ENCODE results near the gene RACK1. TPM values are rescaled to one million over a fixed set of nuclear protein-coding genes. Genes with fewer than 3 reads are reported as not detected.
"Not testable (repeated sequence)": the region's sequence is repeated elsewhere in the genome, so short reads cannot be mapped to it uniquely, and the experiment has no call there.

RACK1 gene
- total and polyA plus RNA-seq, 2 of the 8 experiments (the other 6 are each of a cell fraction or from before 2014, with no cell fraction given) = 2,589 to 7,971 TPM

DNA sequence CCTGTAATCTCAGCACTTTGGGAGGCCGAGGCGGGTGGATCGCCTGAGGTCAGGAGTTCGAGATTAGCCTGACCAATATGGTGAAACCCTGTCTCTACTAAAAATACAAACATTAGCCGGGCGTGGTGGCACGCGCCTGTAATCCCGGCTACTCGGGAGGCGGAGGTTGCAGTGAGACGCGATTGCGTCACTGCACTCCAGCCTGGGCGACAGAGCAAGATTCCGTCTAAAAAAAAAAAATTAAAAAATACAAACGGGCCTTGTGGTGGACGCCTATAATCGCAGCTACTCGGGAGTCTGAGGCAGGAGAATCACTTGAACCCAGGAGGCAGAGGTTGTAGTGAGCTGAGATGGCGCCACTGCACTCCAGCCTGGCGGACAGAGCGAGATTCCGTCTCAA lies 34.7 kb downstream of the RACK1 start:
- POLR2A ChIA-PET (ENCODE audit: partially characterized antibody) = interaction anchor here (1.3 to 8.4 kb wide), 3 partner anchors 16 to 35 kb away, joined by 4 to 90 read pairs (median 85); partner anchors contain the start of gene RACK1
- H3K14ac ChIP-seq (ENCODE audit: insufficient read length); H4K5ac ChIP-seq (ENCODE audit: insufficient read length, low read depth, low read length); H3K4me1 ChIP-seq (replicated peaks in 1 of 4; ENCODE audit: control insufficient read depth in 3 of 4, insufficient read depth in 4 of 4, low read length in 3 of 4); H2AK5ac ChIP-seq (ENCODE audit: low read depth, low read length); FAIRE-seq; H2AFZ ChIP-seq (ENCODE audit: low read length); H2BK15ac ChIP-seq (ENCODE audit: low read length); H3K9me3 ChIP-seq (ENCODE audit: insufficient read depth in 2 of 2, low read depth in 1 of 2, low read length in 1 of 2); H3K18ac ChIP-seq (ENCODE audit: extremely low read depth, low read length); H4K20me1 ChIP-seq (replicated peaks in 1 of 2; ENCODE audit: control insufficient read depth in 1 of 2, insufficient read depth in 2 of 2, low read length in 2 of 2); DNase-seq (ENCODE audit: low read depth in 1 of 2, low spot score in 2 of 2); H3K23ac ChIP-seq (ENCODE audit: insufficient read length); H3K27ac ChIP-seq (ENCODE audit: low read depth, low read length); H4K91ac ChIP-seq (replicated peaks; ENCODE audit: insufficient read length, low read length); H2BK20ac ChIP-seq (ENCODE audit: low read length); H3K4me3 ChIP-seq (ENCODE audit: extremely low read depth in 1 of 4, insufficient read depth in 2 of 4, low read depth in 3 of 4, low read length in 4 of 4); H3K36me3 ChIP-seq (ENCODE audit: control insufficient read depth in 2 of 4, insufficient read depth in 4 of 4, low read length in 3 of 4); H3K9ac ChIP-seq (replicated peaks in 1 of 4; ENCODE audit: extremely low read depth in 1 of 4, low read depth in 3 of 4, low read length in 3 of 4); H3K56ac ChIP-seq (replicated peaks; ENCODE audit: insufficient read length, low read depth, low read length); H3K79me1 ChIP-seq (ENCODE audit: low read depth, low read length); H4K8ac ChIP-seq (ENCODE audit: extremely low read depth, insufficient read depth, low read length); H3K4ac ChIP-seq (replicated peaks; ENCODE audit: insufficient read length, low read depth, low read length); H2BK120ac ChIP-seq (replicated peaks; ENCODE audit: low read depth, low read length); H3K4me2 ChIP-seq (ENCODE audit: insufficient read depth in 1 of 2, low read depth in 2 of 2, low read length in 2 of 2); H3K79me2 ChIP-seq (ENCODE audit: control insufficient read depth in 1 of 2, insufficient read depth in 2 of 2, low read length in 2 of 2); H2BK12ac ChIP-seq (ENCODE audit: low read depth, low read length); H2BK5ac ChIP-seq (ENCODE audit: low read depth, low read length): not testable (repeated sequence)
- Histone ChIP-seq H3K27me3 (replicated peaks in 1 of 4; ENCODE audit: control insufficient read depth in 3 of 4, extremely low read depth in 1 of 4, insufficient read depth in 3 of 4, low read length in 3 of 4) (peaks cover 21 to 26% (median 25%) of the 10 kb centered on the region in 4 experiments), H3K23me2 (ENCODE audit: low read depth, low read length) (peaks cover 22% of the 10 kb centered on the region)
- WGBS, 2 experiments (ENCODE audit: extremely low coverage in 1 of 2, insufficient coverage in 1 of 2, insufficient read length in 1 of 2, insufficient replicate concordance in 2 of 2, low coverage in 1 of 2, low lambda C conversion rate in 2 of 2, missing lambda C conversion rate in 1 of 2) = 88% methylated on average over 20 of the region's 24 CpGs; no CpG with 5 or more reads in 1 of the 2 experiments
- CTCF ChIA-PET (ENCODE audit: partially characterized antibody) = interaction anchor here (2.9 to 14.5 kb wide), 2 partner anchors 19 to 36 kb away, joined by 11 to 197 read pairs; no protein-coding TSS in a partner anchor
